ENCODE measurements around the gene NRP1.

- TF ChIP-seq CTCF (IDR thresholded peaks at IDR 0.05) (no peak), POLR2A (IDR thresholded peaks at IDR 0.05) (no peak)
These were observed 159.6 kb downstream of the NRP1 start for GRCh38 chr10:33174674-33175434.

All from lower leg skin (tissue), 3 donors.